GM12891 (cell line): ENCODE results near the gene VWA8.

ENCODE experiments used
- DNase-seq: peaks from one replicate; pipeline ENCODE4 v3.0.0; 2011; ENCODE audit warnings: low spot score; ENCODE audit not compliant: insufficient read length
- FAIRE-seq: peaks from 2 replicates; lab custom pipeline; 2011; peaks lifted over from hg19 to GRCh38; lab: Jason Lieb, UNC
- PAX5 ChIP-seq: IDR thresholded peaks from 2 replicates; pipeline ENCODE4 v1.6.1; 2011; ENCODE audit warnings: low read length, moderate library complexity, mild to moderate bottlenecking; ENCODE audit not compliant: insufficient read depth, severe bottlenecking
- POLR2A ChIP-seq: IDR thresholded peaks from 2 replicates; pipeline ENCODE4 v1.6.1; 2011; ENCODE audit warnings: low read depth, low read length, control low read depth
- POLR2AphosphoS5 ChIP-seq: IDR thresholded peaks from 2 replicates; pipeline ENCODE4 v1.6.1; 2011; ENCODE audit warnings: low read depth, low read length, control low read depth
- POU2F2 ChIP-seq: IDR thresholded peaks from 2 replicates; pipeline ENCODE4 v1.6.1; 2011; ENCODE audit warnings: low read depth, mild to moderate bottlenecking, control low read depth, low read length, moderate library complexity
- SPI1 ChIP-seq: IDR thresholded peaks from 2 replicates; pipeline ENCODE4 v1.6.1; 2011; ENCODE audit warnings: low read depth, low read length, control low read depth
- TAF1 ChIP-seq: IDR thresholded peaks from 2 replicates; pipeline ENCODE4 v1.6.1; 2011; ENCODE audit warnings: low read depth, low read length, control low read depth

VWA8 gene

DNA sequence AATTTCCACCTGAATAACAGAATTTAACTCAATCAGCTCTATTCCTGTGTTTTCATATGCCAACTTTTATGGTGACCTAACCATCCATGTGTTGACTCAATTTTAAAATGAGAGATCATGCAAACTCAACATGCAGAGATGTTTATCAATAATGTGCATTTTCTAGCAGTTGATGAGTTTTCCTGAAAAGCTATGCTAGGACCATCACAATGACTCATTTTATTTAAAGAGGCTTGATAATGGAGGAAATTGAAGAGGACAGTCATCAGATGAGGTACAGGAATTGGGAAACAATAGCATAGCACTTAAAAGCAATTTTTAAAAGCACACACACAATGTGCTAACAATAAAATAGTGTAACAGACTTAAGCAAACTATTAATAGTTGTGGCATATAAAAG, 127.1 kb downstream of the VWA8 start:
- TF ChIP-seq POLR2AphosphoS5: no peak
- no peak for TF ChIP-seq TAF1
- DNase-seq (no peak), FAIRE-seq (no peak)

DNA sequence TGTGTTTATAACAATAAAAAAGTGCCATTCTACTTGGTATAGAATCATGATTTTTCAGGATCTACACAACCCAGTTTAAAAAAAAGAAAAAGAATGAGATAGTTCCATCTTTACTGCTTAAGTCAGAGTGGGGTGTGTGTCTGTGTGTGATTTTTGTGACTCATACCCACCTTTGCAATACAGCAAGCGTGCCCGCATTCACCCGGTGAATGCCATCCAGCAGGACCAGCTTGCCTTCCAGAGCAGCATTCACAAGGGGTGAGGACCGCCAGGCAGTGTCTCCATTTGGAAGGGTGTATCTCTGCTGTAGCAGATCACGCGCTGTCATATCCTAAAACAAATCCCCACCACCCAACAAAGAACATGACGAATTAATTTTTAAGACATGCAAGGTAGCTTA, 127.7 kb downstream of the VWA8 start:
- no peak for DNase-seq
- TF ChIP-seq PAX5 (no peak), POU2F2 (no peak)
- FAIRE-seq: no peak

DNA sequence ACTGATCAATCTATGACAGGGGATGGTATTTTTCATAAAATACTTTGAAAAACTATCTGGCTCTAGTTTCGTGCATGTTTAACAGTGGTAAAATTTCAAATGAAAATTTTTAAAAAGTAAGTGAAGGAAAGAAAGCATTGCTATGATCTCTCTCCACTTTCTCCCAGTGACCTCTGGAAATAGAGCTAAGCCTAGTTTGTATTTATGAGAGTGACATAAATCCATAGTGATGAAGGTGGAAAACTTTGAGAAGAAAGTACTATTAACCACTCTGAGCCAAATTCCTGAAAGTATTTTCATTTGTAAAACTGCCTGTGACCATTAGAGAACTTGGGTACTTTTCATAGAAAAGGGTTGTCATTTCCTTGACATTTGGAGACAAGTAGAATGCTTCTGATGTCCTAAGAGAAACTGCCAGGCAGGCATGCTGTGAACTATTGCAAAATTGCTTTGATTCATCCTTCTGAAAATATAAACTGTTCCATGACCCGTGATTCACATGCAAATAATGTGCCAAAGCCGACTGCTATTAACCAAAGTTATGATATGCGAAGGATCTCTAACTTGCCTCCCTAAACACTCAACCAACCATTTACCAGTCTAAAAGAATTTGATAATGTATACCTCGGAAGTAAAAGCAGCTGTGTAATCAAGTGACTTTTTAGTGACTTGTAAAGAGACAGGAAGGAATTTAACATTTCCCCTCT, 133.2 kb downstream of the VWA8 start:
- TF ChIP-seq POLR2AphosphoS5: no peak
- no peak for TF ChIP-seq POU2F2
- TF ChIP-seq POLR2A: no peak
- no peak for TF ChIP-seq SPI1
- TF ChIP-seq TAF1: no peak
- no peak for TF ChIP-seq PAX5
- DNase-seq (no peak), FAIRE-seq (no peak)

DNA sequence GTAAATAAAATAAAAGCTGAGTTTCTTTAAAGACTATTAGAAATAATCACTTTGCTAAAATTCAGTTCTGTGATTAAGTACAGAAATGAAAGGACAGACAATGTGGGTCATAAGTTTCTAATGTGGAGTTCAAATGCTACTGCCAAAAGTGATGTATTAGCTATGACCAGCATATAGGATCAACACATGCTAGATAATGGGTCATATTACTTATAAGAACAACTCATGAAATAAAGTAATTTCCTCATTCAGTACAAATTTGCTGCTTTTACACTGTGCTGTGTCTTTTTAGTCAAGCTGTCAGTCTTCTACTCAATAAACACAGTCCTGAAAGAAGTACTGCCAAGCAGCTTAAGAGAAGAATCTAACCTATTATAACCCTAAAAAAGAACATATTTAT, 135.2 kb downstream of the VWA8 start:
- FAIRE-seq (no peak), DNase-seq (no peak)
- TF ChIP-seq PAX5 (no peak), POU2F2 (no peak), POLR2A (no peak), POLR2AphosphoS5 (no peak), SPI1 (no peak), TAF1 (no peak)

DNA sequence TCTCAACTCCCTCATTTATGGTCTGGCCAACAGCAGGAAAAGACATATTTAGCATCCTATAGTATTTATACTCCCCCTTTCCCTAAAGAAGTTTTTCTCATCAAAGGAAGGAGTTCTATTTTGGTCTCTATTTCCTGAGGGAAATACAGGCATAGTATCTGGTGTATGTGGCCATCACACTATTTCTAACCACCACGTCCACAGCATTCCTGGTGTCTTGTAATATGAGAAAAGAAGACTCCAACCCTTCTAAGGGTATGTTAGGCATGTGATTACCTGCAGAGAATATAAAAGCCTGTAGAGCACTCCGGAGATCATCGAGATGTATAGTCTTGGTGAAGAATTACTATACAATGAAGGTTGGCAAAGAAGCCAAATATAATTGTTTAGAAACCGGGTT, 137.4 kb downstream of the VWA8 start:
- TF ChIP-seq POLR2A: no peak
- TF ChIP-seq SPI1: no peak
- TF ChIP-seq TAF1: no peak
- no peak for TF ChIP-seq POU2F2
- TF ChIP-seq PAX5: no peak
- no peak for TF ChIP-seq POLR2AphosphoS5
- DNase-seq: no peak
- no peak for FAIRE-seq

DNA sequence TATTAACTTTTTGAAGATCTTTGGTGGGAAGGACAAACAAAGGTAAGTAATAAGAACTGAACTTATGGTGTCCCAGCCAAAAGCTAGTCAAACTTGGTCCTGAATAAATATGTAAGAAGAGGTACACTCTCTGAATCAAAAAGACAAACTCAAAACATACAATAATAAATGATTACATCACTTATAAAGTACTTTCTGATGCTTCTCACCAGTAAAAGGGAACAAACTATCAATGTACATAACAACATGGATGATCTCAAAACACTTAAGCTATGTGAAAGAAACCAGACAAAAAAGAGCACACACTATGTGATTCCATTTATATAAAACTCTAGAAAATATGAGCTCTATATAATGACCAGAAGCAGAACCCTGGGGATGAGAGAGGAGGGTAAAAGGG, 138.3 kb downstream of the VWA8 start:
- FAIRE-seq (no peak), DNase-seq (no peak)
- TF ChIP-seq POU2F2 (no peak), POLR2A (no peak), TAF1 (no peak), POLR2AphosphoS5 (no peak), SPI1 (no peak)

DNA sequence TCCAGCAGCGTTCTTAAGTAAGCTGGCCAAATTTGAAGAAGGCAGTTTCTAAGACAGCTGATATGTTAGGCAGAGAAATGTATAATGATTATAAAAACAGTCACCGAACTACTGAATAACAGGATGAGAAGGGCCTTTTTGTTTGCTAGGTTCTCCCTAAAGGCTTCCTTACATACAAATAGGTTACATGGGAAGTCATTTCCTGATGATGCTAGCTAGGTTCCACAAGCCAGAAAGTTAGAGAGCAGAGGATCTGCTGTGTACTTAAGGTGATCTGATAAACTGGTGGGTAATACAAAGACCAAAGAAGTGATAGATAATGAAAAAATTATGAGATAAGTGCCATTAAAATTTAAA, 139.7 kb downstream of the VWA8 start:
- no peak for DNase-seq

DNA sequence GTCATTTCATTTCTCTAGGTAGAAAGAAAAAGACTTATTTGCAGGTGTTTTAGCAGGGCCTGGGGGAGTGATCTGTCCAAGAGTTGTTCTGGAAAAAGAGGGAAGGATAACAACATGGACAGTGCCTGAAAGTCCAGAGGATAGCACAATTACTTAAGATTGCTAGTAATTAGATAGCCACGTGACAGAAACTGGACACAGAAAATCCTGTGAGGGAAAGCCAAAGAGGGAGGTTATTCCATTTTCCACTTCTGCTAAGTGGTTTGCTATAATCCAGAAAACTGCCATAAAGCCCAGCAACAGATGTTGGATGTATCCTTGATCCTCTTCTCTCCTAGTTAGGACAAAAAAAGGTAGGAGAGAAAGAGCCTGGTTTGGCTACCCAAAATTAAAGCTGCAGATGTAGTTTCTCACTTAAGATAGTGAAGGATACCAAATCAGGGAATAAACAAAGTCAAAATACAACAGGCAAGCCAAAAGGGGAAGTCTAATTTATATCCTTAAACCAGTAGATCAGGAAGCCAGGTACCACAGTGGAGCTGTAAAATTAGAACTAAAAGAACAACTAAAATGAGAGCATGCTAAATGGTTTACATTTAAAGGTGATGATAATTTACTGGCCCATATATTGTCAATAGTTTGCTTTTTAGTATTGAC, 140.2 kb downstream of the VWA8 start:
- DNase-seq: no peak
- TF ChIP-seq TAF1 (no peak), SPI1 (0 out of 2 replicates have a peak, but pooled peaks have one; percentile 41), PAX5 (no peak)
- no peak for FAIRE-seq

More for the DNA sequence above, 139.7 kb downstream of the VWA8 start:
- FAIRE-seq: no peak
- TF ChIP-seq POLR2AphosphoS5 (no peak), TAF1 (no peak), SPI1 (no peak), POLR2A (no peak), POU2F2 (no peak), PAX5 (no peak)

DNA sequence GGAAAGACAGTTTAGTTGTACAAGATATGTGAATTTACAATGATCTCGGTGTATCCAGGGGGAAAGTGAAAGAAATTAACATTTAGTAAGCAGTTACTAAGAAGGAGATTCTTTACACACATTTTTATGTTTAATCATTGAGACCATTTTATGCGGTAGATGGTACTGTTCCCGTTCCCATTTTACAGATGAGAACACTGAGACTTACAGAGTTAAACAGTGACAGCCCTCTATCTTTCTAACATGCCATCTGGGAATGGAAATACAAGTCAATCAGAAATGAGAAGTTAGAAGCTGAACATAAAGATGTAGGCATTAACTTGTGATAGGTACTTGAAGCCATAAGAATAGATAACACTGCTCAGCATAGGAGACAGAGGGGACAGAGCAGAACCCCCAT, 144.9 kb downstream of the VWA8 start:
- TF ChIP-seq POLR2A (no peak), SPI1 (no peak), POU2F2 (no peak), PAX5 (no peak)
- FAIRE-seq (no peak), DNase-seq (no peak)

DNA sequence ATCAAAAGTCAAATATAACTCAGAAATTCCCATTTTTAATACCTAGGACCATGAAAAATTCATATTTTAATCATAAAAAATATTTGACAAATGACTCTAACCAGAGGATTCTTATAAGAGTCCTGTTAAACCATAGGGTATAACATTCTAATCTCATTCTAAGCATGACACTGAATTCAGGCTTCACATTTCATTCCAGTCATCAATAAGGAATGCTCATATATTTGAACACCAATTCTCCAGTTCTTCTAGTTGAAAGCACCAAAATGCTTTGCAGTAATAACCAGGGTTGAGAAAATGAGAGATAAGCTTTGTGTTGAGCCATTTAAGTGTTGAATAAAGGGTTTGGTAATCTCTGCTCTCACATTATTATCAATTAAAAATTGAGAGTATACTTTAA, 147.5 kb downstream of the VWA8 start:
- FAIRE-seq (no peak), DNase-seq (no peak)
- no peak for TF ChIP-seq POLR2AphosphoS5
- TF ChIP-seq POU2F2: no peak
- TF ChIP-seq POLR2A: no peak
- no peak for TF ChIP-seq TAF1

DNA sequence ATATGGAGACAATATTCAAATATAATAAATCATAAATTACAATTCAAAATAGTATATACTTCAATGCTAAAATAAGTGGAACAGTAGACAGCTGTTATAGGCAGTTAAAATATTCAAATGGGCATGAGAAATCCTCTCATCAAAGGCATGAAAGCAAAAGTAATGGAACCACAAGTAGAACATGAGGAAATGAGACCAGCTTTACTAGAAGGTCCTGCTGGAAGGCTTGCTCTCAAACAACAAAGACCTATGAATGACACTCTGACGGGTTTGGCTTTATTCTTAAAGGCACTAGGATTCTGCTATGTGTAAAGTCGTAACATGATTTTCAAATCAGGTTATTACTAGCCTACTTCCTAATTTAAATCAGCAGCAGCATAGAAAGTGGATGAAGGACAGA, 148.1 kb downstream of the VWA8 start:
- FAIRE-seq (peak; percentile 81), DNase-seq (no peak)
- TF ChIP-seq SPI1 (peak; percentile 71), POLR2A (no peak)
